Measurements from ENCODE around the gene RIPOR2.

RIPOR2 gene

GRCh38 chr6:24910961-24911725 is 24.6 kb downstream of the RIPOR2 start:
- peak overlapping the region; percentile 21; the same call in 1 of the 2 replicates for H3K27ac ChIP-seq (ENCODE audit: low read length)
- H3K79me2 ChIP-seq (ENCODE audit: low read length), result peaks cover 97% of the 10 kb centered on the region
- no peaks in the 10 kb centered on the region for H3K27me3 ChIP-seq (ENCODE audit: low read depth, low read length)
- H3K9me3 ChIP-seq (ENCODE audit: insufficient read depth, low read length), result no peaks in the 10 kb centered on the region
- H3K4me2 ChIP-seq (ENCODE audit: low read length), result peak overlapping the region; percentile 68
- peaks cover 99% of the 10 kb centered on the region for H4K20me1 ChIP-seq (ENCODE audit: insufficient read depth, low read length)
- no peak for TF ChIP-seq EZH2phosphoT487 (IDR thresholded peaks at IDR 0.05; ENCODE audit: low read depth)
- H3K4me1 ChIP-seq (ENCODE audit: low read length), result peaks cover 62% of the 10 kb centered on the region
- peak overlapping the region; percentile 67 for H3K4me3 ChIP-seq (ENCODE audit: low read length)
- H2AFZ ChIP-seq (ENCODE audit: low read depth, low read length), result no peak overlapping the region
- H3K9ac ChIP-seq (ENCODE audit: low read length), result peak overlapping the region; percentile 22; the same call in 1 of the 2 replicates
- peaks cover 37% of the 10 kb centered on the region for H3K36me3 ChIP-seq (replicated peaks; ENCODE audit: low read depth, low read length)

- Histone ChIP-seq H3K9ac (ENCODE audit: low read length) (peak overlapping the region; percentile 10; the same call in 1 of the 2 replicates), H3K36me3 (replicated peaks; ENCODE audit: low read depth, low read length) (peaks cover 35% of the 10 kb centered on the region), H3K27me3 (ENCODE audit: low read depth, low read length) (no peaks in the 10 kb centered on the region), H4K20me1 (ENCODE audit: insufficient read depth, low read length) (peaks cover 99% of the 10 kb centered on the region), H3K4me2 (ENCODE audit: low read length) (peak overlapping the region; percentile 68), H3K4me3 (ENCODE audit: low read length) (peak overlapping the region; percentile 67), H3K4me1 (ENCODE audit: low read length) (peaks cover 62% of the 10 kb centered on the region), H3K27ac (ENCODE audit: low read length) (peak overlapping the region; percentile 21; the same call in 1 of the 2 replicates), H3K79me2 (ENCODE audit: low read length) (peaks cover 97% of the 10 kb centered on the region), H2AFZ (ENCODE audit: low read depth, low read length) (no peak overlapping the region), H3K9me3 (ENCODE audit: insufficient read depth, low read length) (no peaks in the 10 kb centered on the region)
- no peak for TF ChIP-seq CTCF (IDR thresholded peaks at IDR 0.05; ENCODE audit: low read depth, low read length)
- TF ChIP-seq EZH2phosphoT487 (IDR thresholded peaks at IDR 0.05; ENCODE audit: low read depth), result no peak
Measured at GRCh38 chr6:24910331-24910960, 25.3 kb downstream of the RIPOR2 start.

- no peak overlapping the region for H3K9ac ChIP-seq (ENCODE audit: low read length)
- H3K27me3 ChIP-seq (ENCODE audit: low read depth, low read length), result no peaks in the 10 kb centered on the region
- H4K20me1 ChIP-seq (ENCODE audit: insufficient read depth, low read length), result peaks cover 100% of the 10 kb centered on the region
- TF ChIP-seq EZH2phosphoT487 (IDR thresholded peaks at IDR 0.05; ENCODE audit: low read depth), result no peak
- no peak for TF ChIP-seq CTCF (IDR thresholded peaks at IDR 0.05; ENCODE audit: low read depth, low read length)
- peaks cover 62% of the 10 kb centered on the region for H3K4me1 ChIP-seq (ENCODE audit: low read length)
- peak overlapping the region; percentile 67 for H3K4me3 ChIP-seq (ENCODE audit: low read length)
- peak overlapping the region; percentile 68 for H3K4me2 ChIP-seq (ENCODE audit: low read length)
- H3K36me3 ChIP-seq (replicated peaks; ENCODE audit: low read depth, low read length), result peaks cover 38% of the 10 kb centered on the region
- no peak overlapping the region for H2AFZ ChIP-seq (ENCODE audit: low read depth, low read length)
- peaks cover 100% of the 10 kb centered on the region for H3K79me2 ChIP-seq (ENCODE audit: low read length)
- no peak overlapping the region for H3K27ac ChIP-seq (ENCODE audit: low read length)
- no peaks in the 10 kb centered on the region for H3K9me3 ChIP-seq (ENCODE audit: insufficient read depth, low read length)
Measured at GRCh38 chr6:24909241-24910216, 26.2 kb downstream of the RIPOR2 start.

- H2AFZ ChIP-seq (ENCODE audit: low read depth, low read length), result no peak overlapping the region
- H3K27ac ChIP-seq (ENCODE audit: low read length), result peak overlapping the region; percentile 25; the same call in 1 of the 2 replicates
- peaks cover 44% of the 10 kb centered on the region for H3K36me3 ChIP-seq (replicated peaks; ENCODE audit: low read depth, low read length)
- H3K27me3 ChIP-seq (ENCODE audit: low read depth, low read length), result no peaks in the 10 kb centered on the region
- peaks cover 62% of the 10 kb centered on the region for H3K4me1 ChIP-seq (ENCODE audit: low read length)
- peaks cover 100% of the 10 kb centered on the region for H4K20me1 ChIP-seq (ENCODE audit: insufficient read depth, low read length)
- no peaks in the 10 kb centered on the region for H3K9me3 ChIP-seq (ENCODE audit: insufficient read depth, low read length)
- TF ChIP-seq CTCF (IDR thresholded peaks at IDR 0.05; ENCODE audit: low read depth, low read length), result no peak
- no peak for TF ChIP-seq EZH2phosphoT487 (IDR thresholded peaks at IDR 0.05; ENCODE audit: low read depth)
- H3K4me2 ChIP-seq (ENCODE audit: low read length), result peak overlapping the region; percentile 68
- H3K79me2 ChIP-seq (ENCODE audit: low read length), result peaks cover 100% of the 10 kb centered on the region
- no peak overlapping the region for H3K9ac ChIP-seq (ENCODE audit: low read length)
- no peak overlapping the region; the same call in 1 of the 2 replicates for H3K4me3 ChIP-seq (ENCODE audit: low read length)
Measured at GRCh38 chr6:24908650-24909035, 27.1 kb downstream of the RIPOR2 start.

Measured in OCI-LY3 (cell line).